HG03432 (cell line): ENCODE results near the gene NRXN3.
"Not testable (repeated sequence)": the region's sequence is repeated elsewhere in the genome, so short reads cannot be mapped to it uniquely, and the experiment has no call there.

Source experiments
- ATAC-seq: cut with Tn5 transposase; IDR thresholded peaks from one replicate; pipeline ENCODE4 v1.9.1; 2021; ENCODE audit warnings: mild to moderate bottlenecking, moderate library complexity; ENCODE audit not compliant: unreplicated experiment

NRXN3 gene

GRCh38 chr14:79094951-79095350, 924.8 kb downstream of the NRXN3 start:
- ATAC-seq: no peak

- no peak for ATAC-seq
Measured at GRCh38 chr14:79096811-79097210, 926.6 kb downstream of the NRXN3 start.

- ATAC-seq: no peak
Measured at GRCh38 chr14:79098324-79098723, 928.2 kb downstream of the NRXN3 start.

GRCh38 chr14:79100578-79100977, 930.4 kb downstream of the NRXN3 start:
- ATAC-seq: no peak

- ATAC-seq: no peak
Measured at GRCh38 chr14:79101388-79101787, 931.2 kb downstream of the NRXN3 start.

GRCh38 chr14:79103764-79104163, 933.6 kb downstream of the NRXN3 start:
- no peak for ATAC-seq

GRCh38 chr14:79110564-79110963, 940.4 kb downstream of the NRXN3 start:
- not testable (repeated sequence) for ATAC-seq

GRCh38 chr14:79111987-79112501, 941.9 kb downstream of the NRXN3 start:
- ATAC-seq: no peak

GRCh38 chr14:79117561-79117960, 947.4 kb downstream of the NRXN3 start:
- ATAC-seq: no peak

GRCh38 chr14:79118291-79118690, 948.1 kb downstream of the NRXN3 start:
- ATAC-seq: no peak

GRCh38 chr14:79134361-79134760, 964.2 kb downstream of the NRXN3 start:
- ATAC-seq: no peak

GRCh38 chr14:79136071-79137044, 966.2 kb downstream of the NRXN3 start:
- no peak for ATAC-seq

GRCh38 chr14:79137045-79137430, 966.9 kb downstream of the NRXN3 start:
- ATAC-seq: no peak

- no peak for ATAC-seq
Measured at GRCh38 chr14:79137836-79138235, 967.7 kb downstream of the NRXN3 start.

GRCh38 chr14:79144896-79145295, 974.7 kb downstream of the NRXN3 start:
- no peak for ATAC-seq

- no peak for ATAC-seq
Measured at GRCh38 chr14:79150226-79150625, 980.1 kb downstream of the NRXN3 start.

GRCh38 chr14:79157369-79157768, 987.2 kb downstream of the NRXN3 start:
- no peak for ATAC-seq

GRCh38 chr14:79161571-79161970, 991.4 kb downstream of the NRXN3 start:
- no peak for ATAC-seq

GRCh38 chr14:79162833-79163232, 992.7 kb downstream of the NRXN3 start:
- no peak for ATAC-seq

GRCh38 chr14:79165471-79166090, 995.4 kb downstream of the NRXN3 start:
- ATAC-seq: no peak

- ATAC-seq: no peak
Measured at GRCh38 chr14:79166171-79166570, 996.0 kb downstream of the NRXN3 start.

GRCh38 chr14:79167957-79168356, 997.8 kb downstream of the NRXN3 start:
- no peak for ATAC-seq
